ENCODE data around the gene MED25. TPM values are rescaled to one million over a fixed set of nuclear protein-coding genes. Genes with fewer than 3 reads are reported as not detected.

The MED25 gene
- polyA plus RNA-seq, 1 of the 3 experiments (the other 2 are of a cell fraction): 30.2 TPM

DNA sequence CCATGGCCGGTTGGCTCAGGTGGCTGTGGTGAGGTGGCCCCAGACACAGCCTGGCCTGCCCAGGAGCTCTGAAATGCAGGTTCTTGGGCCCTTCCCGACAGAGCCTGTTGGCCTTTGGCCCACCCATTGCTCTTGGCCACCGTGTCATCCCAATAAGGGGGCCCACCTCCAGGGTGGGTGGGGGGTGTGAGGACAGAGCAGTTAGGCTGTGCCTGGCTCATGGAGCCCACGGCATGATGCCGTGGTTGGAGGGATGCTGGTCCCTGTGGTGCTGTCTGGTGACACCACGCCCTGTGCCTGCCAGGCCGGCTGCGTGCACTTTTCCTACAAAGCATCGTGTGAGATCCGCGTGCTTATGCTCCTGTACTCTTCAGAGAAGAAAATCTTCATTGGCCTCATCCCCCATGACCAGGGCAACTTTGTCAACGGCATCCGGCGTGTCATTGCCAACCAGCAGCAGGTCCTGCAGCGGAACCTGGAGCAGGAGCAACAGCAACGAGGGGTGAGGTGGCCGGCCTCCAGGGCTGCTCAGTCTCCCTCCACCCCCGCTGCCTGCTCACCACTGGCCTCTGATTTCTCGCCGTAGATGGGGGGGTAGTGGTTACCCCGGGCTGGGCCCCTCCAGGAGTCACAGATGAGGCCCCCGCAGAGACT is 41.7 kb downstream of the MED25 start:
- 87% methylated on average over 16 of the region's 22 CpGs for whole genome bisulfite sequencing (ENCODE audit: low lambda C conversion rate)
- CTCF ChIA-PET: no interaction called here
- peaks cover 8 to 9% of the 10 kb centered on the region in 2 experiments; a peak in 2 of 4 replicates for H3K4me1 ChIP-seq (ENCODE audit: control insufficient read depth in 1 of 2, insufficient read depth in 2 of 2, low read depth in 1 of 2, low read length in 1 of 2)
- no peak overlapping the region for H3K4me3 ChIP-seq (ENCODE audit: low read depth in 2 of 2, low read length in 1 of 2)
- H3K9ac ChIP-seq: no peak overlapping the region
- H3K9me3 ChIP-seq: no peaks in the 10 kb centered on the region
- H3K4me2 ChIP-seq: 0 out of 2 replicates have a peak overlapping the region, but pooled peaks have one; percentile 5
- peaks cover 47% of the 10 kb centered on the region for H3F3A ChIP-seq (replicated peaks; ENCODE audit: insufficient read depth)
- peak; percentile 37 for DNase-seq
- POLR2A ChIA-PET: interaction anchor here (1.3 to 1.9 kb wide), 2 partner anchors 8 to 9 kb away, joined by 5 to 16 read pairs; partner anchors contain the start of gene PTOV1
- no peak for TF ChIP-seq EP300 (IDR thresholded peaks at IDR 0.05; ENCODE audit: borderline replicate concordance in 1 of 2, low read depth in 1 of 2, low read length in 1 of 2)
- TF ChIP-seq ZBTB33 (IDR thresholded peaks at IDR 0.05; ENCODE audit: borderline replicate concordance, low read depth): no peak
- no peak for TF ChIP-seq GATA2 (CRISPR knock-in tag; IDR thresholded peaks at IDR 0.05)
- no peak for TF ChIP-seq RXRA (IDR thresholded peaks at IDR 0.05; ENCODE audit: borderline replicate concordance, low read depth)
- no peak for TF ChIP-seq NRF1 (IDR thresholded peaks at IDR 0.05; ENCODE audit: low read depth, low read length)
- TF ChIP-seq, protein P1, sequence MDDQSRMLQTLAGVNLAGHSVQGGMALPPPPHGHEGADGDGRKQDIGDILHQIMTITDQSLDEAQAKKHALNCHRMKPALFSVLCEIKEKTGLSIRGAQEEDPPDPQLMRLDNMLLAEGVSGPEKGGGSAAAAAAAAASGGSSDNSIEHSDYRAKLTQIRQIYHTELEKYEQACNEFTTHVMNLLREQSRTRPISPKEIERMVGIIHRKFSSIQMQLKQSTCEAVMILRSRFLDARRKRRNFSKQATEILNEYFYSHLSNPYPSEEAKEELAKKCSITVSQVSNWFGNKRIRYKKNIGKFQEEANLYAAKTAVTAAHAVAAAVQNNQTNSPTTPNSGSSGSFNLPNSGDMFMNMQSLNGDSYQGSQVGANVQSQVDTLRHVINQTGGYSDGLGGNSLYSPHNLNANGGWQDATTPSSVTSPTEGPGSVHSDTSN (IDR thresholded peaks at IDR 0.05): no peak
- TF ChIP-seq, protein P2, sequence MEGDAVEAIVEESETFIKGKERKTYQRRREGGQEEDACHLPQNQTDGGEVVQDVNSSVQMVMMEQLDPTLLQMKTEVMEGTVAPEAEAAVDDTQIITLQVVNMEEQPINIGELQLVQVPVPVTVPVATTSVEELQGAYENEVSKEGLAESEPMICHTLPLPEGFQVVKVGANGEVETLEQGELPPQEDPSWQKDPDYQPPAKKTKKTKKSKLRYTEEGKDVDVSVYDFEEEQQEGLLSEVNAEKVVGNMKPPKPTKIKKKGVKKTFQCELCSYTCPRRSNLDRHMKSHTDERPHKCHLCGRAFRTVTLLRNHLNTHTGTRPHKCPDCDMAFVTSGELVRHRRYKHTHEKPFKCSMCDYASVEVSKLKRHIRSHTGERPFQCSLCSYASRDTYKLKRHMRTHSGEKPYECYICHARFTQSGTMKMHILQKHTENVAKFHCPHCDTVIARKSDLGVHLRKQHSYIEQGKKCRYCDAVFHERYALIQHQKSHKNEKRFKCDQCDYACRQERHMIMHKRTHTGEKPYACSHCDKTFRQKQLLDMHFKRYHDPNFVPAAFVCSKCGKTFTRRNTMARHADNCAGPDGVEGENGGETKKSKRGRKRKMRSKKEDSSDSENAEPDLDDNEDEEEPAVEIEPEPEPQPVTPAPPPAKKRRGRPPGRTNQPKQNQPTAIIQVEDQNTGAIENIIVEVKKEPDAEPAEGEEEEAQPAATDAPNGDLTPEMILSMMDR (IDR thresholded peaks at IDR 0.05): no peak
- TF ChIP-seq REST (IDR thresholded peaks at IDR 0.05; ENCODE audit: low read depth, low read length): no peak
- no peak for TF ChIP-seq GABPA (IDR thresholded peaks at IDR 0.05; ENCODE audit: low read depth)
- TF ChIP-seq CHD2 (IDR thresholded peaks at IDR 0.05; ENCODE audit: low read length, partially characterized antibody): no peak
- TF ChIP-seq RFX5 (IDR thresholded peaks at IDR 0.05; ENCODE audit: low read length): no peak
- no peak; the same call in 1 of the 2 replicates for TF ChIP-seq JUND (IDR thresholded peaks at IDR 0.05)
- no peak for TF ChIP-seq POLR2AphosphoS5 (IDR thresholded peaks at IDR 0.05; ENCODE audit: low read depth, low read length)
- TF ChIP-seq SMC3 (IDR thresholded peaks at IDR 0.05; ENCODE audit: low read depth, low read length): no peak
- no peak for TF ChIP-seq TCF12 (IDR thresholded peaks at IDR 0.05)
- no peak for TF ChIP-seq NFIC (IDR thresholded peaks at IDR 0.05; ENCODE audit: borderline replicate concordance)
- TF ChIP-seq RCOR1 (IDR thresholded peaks at IDR 0.05; ENCODE audit: low read length): no peak
- no peak for TF ChIP-seq TAF1 (IDR thresholded peaks at IDR 0.05; ENCODE audit: borderline replicate concordance, low read depth, low read length)
- peaks cover 28 to 70% of the 10 kb centered on the region in 2 experiments for H3K36me3 ChIP-seq (replicated peaks in 1 of 2; ENCODE audit: control insufficient read depth in 1 of 2, insufficient read depth in 2 of 2, low read length in 1 of 2)
- H3K9me2 ChIP-seq: no peaks in the 10 kb centered on the region
- no peak overlapping the region for H2AFZ ChIP-seq (ENCODE audit: low read depth)
- H3K79me2 ChIP-seq (ENCODE audit: insufficient read depth): peaks cover 28% of the 10 kb centered on the region
- H3K27me3 ChIP-seq (ENCODE audit: insufficient read depth): no peaks in the 10 kb centered on the region
- peaks cover 55% of the 10 kb centered on the region for H4K20me1 ChIP-seq (ENCODE audit: insufficient read depth)
- H3K27ac ChIP-seq (ENCODE audit: low read depth in 2 of 2, low read length in 1 of 2): peak overlapping the region in 1 of 2 experiments; percentile 65; a peak in 2 of 4 replicates
